Endometrial microvascular endothelial cells (primary cell): ENCODE results near the gene DEPDC1B. TPM values are rescaled to one million over a fixed set of nuclear protein-coding genes. Genes with fewer than 3 reads are reported as not detected.
"Not testable (repeated sequence)": the region's sequence is repeated elsewhere in the genome, so short reads cannot be mapped to it uniquely, and the experiment has no call there.

Experiments
- in situ Hi-C: cut with HindIII; loops from 2 replicates; pipeline ENCODE4 v1.10.0; 2017; ENCODE audit warnings: low sequenced_read_pairs, low pct_unique_long_range_greater_than_20kb; ENCODE audit errors: inconsistent ontology term
- total RNA-seq: library from RNA; depleted of rRNA; stranded (reverse); fragments of >200 nt; gene quantifications from one replicate; pipeline ENCODE4 v1.2.3, GENCODE V29; 2015; ENCODE audit errors: inconsistent ontology term

Gene DEPDC1B
- 20.0 TPM for total RNA-seq

DNA sequence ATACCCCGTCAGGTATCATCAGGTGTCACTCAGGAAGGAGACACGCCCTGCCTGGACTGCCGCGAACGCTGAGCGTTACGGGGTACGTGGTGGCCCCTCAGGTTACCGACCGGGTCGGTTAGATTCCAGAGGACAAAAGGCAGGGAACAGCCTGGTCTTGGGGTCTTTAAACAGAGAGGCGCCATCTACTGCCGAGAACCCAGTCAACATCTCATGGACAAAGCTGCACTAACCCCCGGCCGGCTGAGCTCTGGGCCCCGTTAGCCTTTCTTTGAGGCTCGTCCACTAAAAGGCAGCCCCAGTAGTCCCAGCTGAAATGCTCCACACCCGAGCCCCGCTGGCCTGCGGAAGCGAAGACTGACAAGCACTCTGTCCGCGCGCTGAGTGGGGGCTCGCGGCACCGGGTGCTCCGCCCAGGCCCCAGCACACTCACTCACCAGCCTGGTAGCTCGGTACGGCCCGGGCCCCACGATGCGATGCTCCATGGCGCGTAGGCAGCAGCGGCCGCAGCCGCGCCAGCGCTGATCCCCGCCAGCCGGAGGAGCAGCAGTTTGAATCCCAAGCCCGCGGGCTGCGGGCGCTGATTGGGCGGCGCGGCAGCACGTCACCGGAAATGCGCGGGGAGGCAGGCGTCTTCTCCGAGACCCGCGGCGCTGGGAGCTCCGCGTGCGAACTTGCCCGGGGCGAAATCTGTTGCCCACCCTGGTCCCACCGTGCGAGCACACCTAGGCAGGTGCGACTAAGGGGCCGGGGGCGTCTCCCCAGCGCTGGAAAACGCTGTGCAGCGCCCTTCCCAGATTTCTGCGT, at the start of gene DEPDC1B:
DEPDC1B (minus strand) TSS at position 558 of the 807 bp plus-strand sequence; CDS start at position 485, 73 bp downstream.
- in situ Hi-C loops, result no loop called here

DNA sequence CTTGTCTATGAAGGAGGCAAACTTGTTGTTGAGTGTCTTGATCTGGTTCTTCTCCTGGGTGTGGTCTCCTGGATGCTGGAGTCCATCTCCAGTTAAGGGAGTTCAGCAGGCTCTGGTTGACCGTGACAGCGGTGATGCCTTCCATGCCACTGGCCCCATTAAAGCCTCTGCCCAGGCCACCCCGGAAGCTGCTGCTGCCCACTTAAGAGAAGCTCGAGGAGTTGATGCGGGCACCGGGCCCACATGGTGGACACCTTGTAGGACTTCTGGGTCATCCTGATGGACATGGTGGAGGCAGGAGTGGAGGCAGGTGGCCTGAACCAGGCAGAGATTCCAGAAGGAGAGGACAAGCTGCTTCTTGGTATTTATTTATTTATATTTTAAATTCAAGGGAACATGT, 44.7 kb upstream of the DEPDC1B start:
- in situ Hi-C loops, result no loop called here

GRCh38 chr5:60743511-60744314, 43.7 kb upstream of the DEPDC1B start:
- in situ Hi-C loops, result no loop called here

DNA sequence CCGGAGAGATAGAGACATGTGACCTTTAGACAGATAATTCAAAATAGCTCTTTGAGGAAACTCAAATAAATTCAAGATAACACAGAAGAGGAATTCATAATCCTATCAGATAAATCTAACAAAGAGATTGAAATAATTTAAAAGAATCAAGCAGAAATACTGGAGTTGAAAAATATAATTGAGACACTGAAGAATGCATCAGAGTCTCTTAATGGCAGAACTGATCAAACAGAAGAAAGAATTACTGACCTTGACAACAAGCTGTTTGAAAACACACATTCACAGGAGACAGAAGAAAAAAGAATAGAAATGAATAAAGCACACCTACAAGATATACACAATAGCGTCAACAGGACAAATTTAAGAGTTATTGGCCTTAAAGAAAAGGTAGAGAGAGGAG, 40.4 kb upstream of the DEPDC1B start:
- in situ Hi-C loops, result no loop called here

- in situ Hi-C loops, result no loop called here
Observed at GRCh38 chr5:60738933-60739332, 39.0 kb upstream of the DEPDC1B start.

DNA sequence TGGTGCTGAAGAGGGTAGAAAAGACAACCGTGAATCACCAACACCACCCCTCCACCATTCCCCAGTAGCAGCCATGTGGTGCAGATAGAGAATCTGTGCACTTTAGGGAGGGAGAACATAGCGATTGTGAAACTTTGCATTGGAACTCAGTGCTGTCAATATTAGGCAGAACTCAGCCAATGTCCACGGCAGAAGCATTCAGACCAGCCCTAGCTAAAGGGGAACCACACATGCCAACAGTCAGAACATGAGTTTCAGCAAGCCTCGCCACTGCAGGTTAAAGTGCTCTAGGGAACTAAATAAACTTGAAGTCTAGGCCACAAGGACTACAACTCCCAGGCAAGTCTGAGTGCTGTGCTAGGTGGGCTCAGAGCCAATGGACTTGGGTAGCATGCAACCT, 38.5 kb upstream of the DEPDC1B start:
- in situ Hi-C loops, result no loop called here

GRCh38 chr5:60730858-60731257, 30.9 kb upstream of the DEPDC1B start:
- in situ Hi-C loops, result not testable (repeated sequence)

DNA sequence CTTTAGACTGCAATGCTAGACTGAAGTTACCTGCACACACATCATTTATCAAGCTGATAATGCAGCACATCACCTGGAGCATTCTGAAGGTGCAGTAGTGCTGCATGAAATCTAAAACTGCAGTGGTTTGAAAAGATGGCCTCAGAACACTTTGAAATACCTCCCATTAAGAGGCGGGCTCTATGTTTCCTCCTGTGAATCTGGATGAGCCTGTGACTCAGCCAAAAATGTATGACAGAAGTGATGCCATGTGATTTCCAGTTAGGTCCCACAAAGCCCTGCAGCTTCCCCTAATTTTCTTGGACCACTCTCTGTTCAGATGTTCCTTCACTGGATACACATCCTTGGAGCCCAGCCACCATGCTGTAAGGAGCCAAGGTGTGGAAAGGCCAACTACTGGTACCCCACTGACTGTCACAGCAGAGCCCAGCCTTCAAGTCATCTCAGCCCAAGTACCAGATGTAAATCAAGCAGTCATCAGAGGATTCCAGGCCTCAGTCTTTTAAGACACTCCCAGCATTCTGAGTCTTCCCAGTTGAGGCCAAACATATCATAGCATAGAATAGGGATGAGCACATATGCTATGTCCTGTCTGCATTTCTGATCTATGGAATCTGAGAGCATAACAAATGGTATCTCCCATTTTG, 27.2 kb upstream of the DEPDC1B start:
- in situ Hi-C loops, result no loop called here

GRCh38 chr5:60724126-60724525, 24.2 kb upstream of the DEPDC1B start:
- in situ Hi-C loops, result no loop called here

DNA sequence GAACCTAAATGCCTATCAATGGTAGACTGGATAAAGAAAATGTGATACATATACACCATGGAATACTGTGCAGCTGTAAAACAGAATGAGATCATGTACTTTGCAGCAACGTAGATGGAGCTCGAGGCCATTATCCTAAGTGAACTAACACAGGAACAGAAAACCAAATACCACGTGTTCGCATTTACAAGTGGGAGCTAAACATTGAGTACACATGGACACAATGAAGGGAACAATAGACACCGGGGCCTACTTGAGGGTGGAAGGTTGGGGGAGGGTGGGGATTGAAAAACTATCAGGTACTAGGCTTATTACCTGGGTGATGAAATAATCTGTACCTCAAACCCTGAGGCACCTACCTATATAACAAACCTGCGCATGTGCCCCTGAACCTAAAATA, 22.4 kb upstream of the DEPDC1B start:
- in situ Hi-C loops, result no loop called here

DNA sequence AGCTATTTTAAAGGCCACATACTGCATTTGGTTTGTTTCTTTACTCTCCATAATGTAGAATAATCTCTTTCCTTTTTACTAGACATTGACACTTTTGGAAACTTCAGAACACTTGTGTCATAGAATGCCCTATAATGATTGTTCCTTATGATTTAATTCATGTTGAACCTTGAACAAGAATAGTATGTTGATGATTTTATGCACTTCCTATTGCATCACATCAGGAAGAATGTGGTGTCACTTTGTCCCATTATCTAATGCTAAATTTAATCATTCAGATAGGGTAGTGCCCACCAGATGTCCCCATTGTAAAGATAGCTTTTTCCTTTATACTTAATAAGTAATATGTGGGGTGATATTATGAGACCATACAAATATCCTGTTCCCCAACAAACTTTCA, 19.4 kb upstream of the DEPDC1B start:
- in situ Hi-C loops, result no loop called here

- in situ Hi-C loops, result no loop called here
Observed at GRCh38 chr5:60718166-60718892, 18.4 kb upstream of the DEPDC1B start.

DNA sequence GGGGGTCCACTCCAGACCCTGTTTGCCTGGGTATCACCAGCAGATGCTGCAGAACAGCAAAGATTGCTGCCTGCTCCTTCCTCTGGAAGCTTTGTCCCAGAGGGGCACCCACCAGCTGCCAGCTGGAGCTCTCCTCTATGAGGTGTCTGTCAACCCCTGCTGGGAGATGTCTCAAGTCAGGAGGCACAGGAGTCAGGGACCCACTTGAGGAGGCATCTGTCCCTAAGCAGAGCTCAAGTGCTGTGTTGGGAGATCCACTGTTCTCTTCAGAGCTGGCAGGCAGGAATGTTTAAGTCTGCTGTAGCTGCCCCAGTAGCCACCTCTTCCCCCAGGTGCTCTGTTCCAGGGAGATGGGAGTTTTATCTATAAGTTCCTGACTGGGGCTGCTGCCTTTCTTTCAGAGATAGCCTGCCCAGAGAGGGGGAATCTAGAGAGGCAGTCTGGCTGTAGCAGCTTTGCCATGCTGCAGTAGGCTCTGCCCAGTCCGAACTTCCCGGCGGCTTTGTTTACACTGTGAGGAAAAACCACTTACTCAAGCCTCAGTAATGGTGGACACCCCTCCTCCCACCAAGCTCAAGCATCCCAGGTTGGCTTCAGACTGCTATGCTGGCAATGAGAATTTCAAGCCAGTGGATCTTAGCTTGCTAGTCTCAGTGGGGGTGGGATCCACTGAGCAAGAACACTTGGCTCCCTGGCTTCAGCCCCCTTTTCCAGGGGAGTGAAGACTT, 15.4 kb upstream of the DEPDC1B start:
- in situ Hi-C loops, result not testable (repeated sequence)

- in situ Hi-C loops, result no loop called here
Observed at GRCh38 chr5:60712950-60713349, 13.0 kb upstream of the DEPDC1B start.

DNA sequence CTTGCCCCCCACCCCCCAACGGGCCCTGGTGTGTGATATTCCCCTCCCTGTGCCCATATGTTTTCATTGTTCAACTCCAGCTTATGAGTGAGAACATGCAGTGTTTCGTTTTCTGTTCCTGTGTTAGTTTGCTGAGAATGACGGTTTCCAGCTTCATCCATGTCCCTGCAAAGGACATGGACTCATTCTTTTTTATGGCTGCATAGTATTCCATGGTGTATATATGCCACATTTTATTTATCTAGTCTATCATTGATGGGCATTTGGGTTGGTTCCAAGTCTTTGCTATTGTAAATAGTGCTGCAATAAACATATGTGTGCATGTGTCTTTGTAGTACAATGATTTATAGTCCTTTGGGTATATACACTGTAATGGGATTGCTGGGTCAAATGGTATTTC, 11.9 kb upstream of the DEPDC1B start:
- in situ Hi-C loops, result not testable (repeated sequence)

- in situ Hi-C loops, result no loop called here
Observed at GRCh38 chr5:60710362-60710761, 10.4 kb upstream of the DEPDC1B start.

DNA sequence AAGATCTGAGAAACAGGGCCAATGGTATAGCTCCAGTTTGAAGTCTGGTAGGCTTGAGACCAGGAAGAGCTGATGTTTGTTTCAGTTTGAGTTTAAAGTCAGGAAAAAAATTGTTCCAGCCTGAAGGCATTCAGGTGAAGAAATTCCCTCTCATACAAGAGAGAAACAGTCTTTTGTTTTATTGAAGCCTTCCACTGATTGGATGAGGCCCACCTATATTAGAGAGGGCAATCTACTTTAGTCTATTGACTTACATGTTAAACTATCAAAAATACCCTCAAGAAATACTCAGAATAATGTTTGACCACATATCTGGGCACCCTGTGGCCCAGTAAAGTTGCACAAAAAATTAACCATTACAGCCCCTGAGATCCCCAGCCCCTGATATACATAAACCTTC, 5.2 kb upstream of the DEPDC1B start:
- in situ Hi-C loops, result no loop called here

GRCh38 chr5:60703944-60704343, 4.0 kb upstream of the DEPDC1B start:
- in situ Hi-C loops, result no loop called here
